Calu3 (cell line): Measurements from ENCODE around the gene CDC34. TPM values are rescaled to one million over a fixed set of nuclear protein-coding genes. Genes with fewer than 3 reads are reported as not detected.

Experiments used
- BruUV-seq: library from RNA; stranded (reverse); fragments of 400-500 nt; replicated peaks from 2 replicates; lab custom pipeline; 2021; lab: Mats Ljungman, UMichigan
- CTCF ChIA-PET: fragments of 300-600 bp; sonication (Branson Sonifier 250); formaldehyde crosslinking; loops from one replicate; lab custom pipeline; 2022; ENCODE audit warnings: antibody characterized with exemption; lab: Charles Lee
- DNase-seq: peaks from one replicate; pipeline ENCODE4 v3.0.0; 2022
- H3K27ac Mint-ChIP-seq: one replicate; pipeline ENCODE4 v1.8.0; 2022; ENCODE audit warnings: mixed read lengths; ENCODE audit not compliant: unreplicated experiment
- H3K27me3 Mint-ChIP-seq: one replicate; pipeline ENCODE4 v1.8.0; 2022; ENCODE audit warnings: mixed read lengths; ENCODE audit not compliant: unreplicated experiment
- H3K36me3 Mint-ChIP-seq: one replicate; pipeline ENCODE4 v1.8.0; 2022; ENCODE audit warnings: mild to moderate bottlenecking, moderate library complexity, mixed read lengths; ENCODE audit not compliant: insufficient read depth, unreplicated experiment
- H3K4me1 Mint-ChIP-seq: one replicate; pipeline ENCODE4 v1.8.0; 2022; ENCODE audit warnings: mild to moderate bottlenecking, low read depth, mixed read lengths; ENCODE audit not compliant: unreplicated experiment
- H3K4me3 Mint-ChIP-seq: one replicate; pipeline ENCODE4 v1.8.0; 2022; ENCODE audit warnings: mild to moderate bottlenecking, low read depth, moderate library complexity, mixed read lengths; ENCODE audit not compliant: unreplicated experiment
- H3K9me3 Mint-ChIP-seq: one replicate; pipeline ENCODE4 v1.8.0; 2022; ENCODE audit warnings: low read depth, mixed read lengths; ENCODE audit not compliant: unreplicated experiment
- intact Hi-C: fragments of 100-400 bp; cut with micrococcal nuclease; formaldehyde crosslinking; loops from one replicate; pipeline ENCODE4 v1.10.0; 2022; ENCODE audit not compliant: unreplicated experiment
- total RNA-seq: library from RNA; stranded (reverse); gene quantifications from 2 replicates; pipeline ENCODE4 v1.2.3, GENCODE V29; 2022
- TF ChIP-seq, protein P1 (sequence below): fragments of 200-600 bp; IDR thresholded peaks from one replicate; pipeline ENCODE4 v1.8.0; 2022; ENCODE audit warnings: antibody characterized with exemption; ENCODE audit not compliant: unreplicated experiment

CDC34 gene
- total RNA-seq, 1 experiment from 2014 or later, result 50.6 TPM

DNA sequence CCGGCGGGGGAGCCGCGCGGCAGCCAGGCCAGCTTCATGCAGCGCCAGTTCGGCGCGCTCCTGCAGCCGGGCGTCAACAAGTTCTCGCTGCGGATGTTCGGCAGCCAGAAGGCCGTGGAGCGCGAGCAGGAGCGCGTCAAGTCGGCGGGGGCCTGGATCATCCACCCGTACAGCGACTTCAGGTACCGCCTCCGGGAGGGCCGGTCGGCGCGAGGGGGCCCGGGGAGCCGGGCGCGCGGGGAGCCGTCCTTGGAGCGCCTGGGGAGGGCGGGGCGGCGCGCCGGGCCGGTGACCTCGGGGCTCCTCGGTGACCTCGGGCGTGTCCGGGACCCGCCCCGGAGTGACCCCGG lies 58.8 kb downstream of the CDC34 start:
- Mint-ChIP-seq H3K4me3 (no peak overlapping the region), H3K4me1 (no peaks in the 10 kb centered on the region), H3K9me3 (no peaks in the 10 kb centered on the region), H3K27ac (no peak overlapping the region), H3K36me3 (peaks cover 14% of the 10 kb centered on the region), H3K27me3 (peaks cover 47% of the 10 kb centered on the region)
- no TSS peak for BruUV-seq
- intact Hi-C loops, result no loop called here
- no peak for DNase-seq
- CTCF ChIA-PET, result no interaction called here
- TF ChIP-seq, protein P1, sequence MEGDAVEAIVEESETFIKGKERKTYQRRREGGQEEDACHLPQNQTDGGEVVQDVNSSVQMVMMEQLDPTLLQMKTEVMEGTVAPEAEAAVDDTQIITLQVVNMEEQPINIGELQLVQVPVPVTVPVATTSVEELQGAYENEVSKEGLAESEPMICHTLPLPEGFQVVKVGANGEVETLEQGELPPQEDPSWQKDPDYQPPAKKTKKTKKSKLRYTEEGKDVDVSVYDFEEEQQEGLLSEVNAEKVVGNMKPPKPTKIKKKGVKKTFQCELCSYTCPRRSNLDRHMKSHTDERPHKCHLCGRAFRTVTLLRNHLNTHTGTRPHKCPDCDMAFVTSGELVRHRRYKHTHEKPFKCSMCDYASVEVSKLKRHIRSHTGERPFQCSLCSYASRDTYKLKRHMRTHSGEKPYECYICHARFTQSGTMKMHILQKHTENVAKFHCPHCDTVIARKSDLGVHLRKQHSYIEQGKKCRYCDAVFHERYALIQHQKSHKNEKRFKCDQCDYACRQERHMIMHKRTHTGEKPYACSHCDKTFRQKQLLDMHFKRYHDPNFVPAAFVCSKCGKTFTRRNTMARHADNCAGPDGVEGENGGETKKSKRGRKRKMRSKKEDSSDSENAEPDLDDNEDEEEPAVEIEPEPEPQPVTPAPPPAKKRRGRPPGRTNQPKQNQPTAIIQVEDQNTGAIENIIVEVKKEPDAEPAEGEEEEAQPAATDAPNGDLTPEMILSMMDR, result no peak

DNA sequence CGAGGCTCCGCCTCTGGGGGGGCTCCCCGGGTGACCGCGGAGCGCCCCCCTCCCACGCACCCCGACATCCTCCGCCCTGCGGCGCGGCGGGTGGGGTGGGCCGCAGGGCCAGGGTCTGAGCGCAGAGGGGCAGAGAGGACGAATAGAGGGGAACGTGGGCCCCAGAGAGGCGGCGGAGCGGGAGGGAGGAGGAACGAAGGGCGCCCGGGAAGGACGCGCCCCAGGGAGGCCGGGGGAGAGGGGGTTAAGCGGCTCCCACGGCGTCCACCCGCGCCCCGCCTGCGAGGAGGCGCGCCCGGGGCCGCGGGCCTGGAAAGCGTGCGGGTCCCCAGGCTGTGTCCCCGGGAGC lies 59.2 kb downstream of the CDC34 start:
- BruUV-seq, result no TSS peak
- H3K9me3 Mint-ChIP-seq, result no peaks in the 10 kb centered on the region
- DNase-seq, result no peak
- H3K4me1 Mint-ChIP-seq, result no peaks in the 10 kb centered on the region
- TF ChIP-seq, protein P1, result no peak
- intact Hi-C loops, result no loop called here
- H3K27ac Mint-ChIP-seq, result no peak overlapping the region
- peaks cover 10% of the 10 kb centered on the region for H3K36me3 Mint-ChIP-seq
- CTCF ChIA-PET, result no interaction called here
- H3K27me3 Mint-ChIP-seq, result peaks cover 50% of the 10 kb centered on the region
- H3K4me3 Mint-ChIP-seq, result no peak overlapping the region

DNA sequence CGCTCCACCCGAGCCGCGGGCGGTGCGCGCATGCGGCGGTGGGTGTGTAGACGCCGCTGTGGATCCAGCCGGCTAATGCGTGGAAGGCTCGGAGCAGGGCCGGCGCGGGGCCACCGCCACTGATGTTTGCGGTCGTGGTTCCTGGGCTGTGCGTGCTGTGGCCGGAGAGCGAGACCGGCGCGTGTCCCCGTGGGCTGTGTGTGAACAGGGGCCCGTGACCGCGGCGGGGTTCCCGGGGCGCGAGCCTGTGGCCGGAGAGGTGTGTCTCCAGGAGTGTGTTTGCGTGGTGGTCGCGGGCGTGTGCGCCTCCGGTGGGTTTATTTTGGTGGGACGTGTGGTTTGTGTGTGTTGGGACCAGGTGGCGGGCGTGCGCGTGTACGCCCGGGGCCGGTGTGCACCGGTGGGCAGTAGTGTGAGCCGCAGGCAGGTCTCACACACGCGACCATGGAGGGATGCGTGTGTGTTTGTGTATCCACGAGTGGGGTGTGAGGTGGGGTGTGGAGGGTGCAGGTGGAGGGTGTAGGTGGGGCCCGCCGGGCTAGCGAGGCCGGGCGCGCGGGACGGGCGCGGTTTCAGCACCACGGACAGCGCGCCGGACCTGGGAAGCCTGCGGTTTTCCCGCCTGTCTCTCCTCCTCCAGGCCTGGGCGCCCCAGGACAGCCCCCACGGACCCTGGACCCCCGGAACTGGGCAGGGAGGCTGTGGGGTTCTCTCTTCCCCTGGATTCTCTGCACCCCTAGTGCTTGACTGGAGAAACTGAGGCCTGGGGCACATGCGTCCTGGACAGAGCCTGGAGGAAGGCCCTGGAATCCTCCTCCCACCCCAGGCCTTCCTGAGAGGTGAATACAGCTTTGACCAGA lies 59.8 kb downstream of the CDC34 start:
- peak; percentile 37 for DNase-seq
- intact Hi-C loops, result no loop called here
- peaks cover 8% of the 10 kb centered on the region for H3K36me3 Mint-ChIP-seq
- H3K4me1 Mint-ChIP-seq, result no peaks in the 10 kb centered on the region
- CTCF ChIA-PET, result no interaction called here
- no TSS peak for BruUV-seq
- H3K9me3 Mint-ChIP-seq, result no peaks in the 10 kb centered on the region
- TF ChIP-seq, protein P1, result no peak
- H3K27ac Mint-ChIP-seq, result no peak overlapping the region
- no peak overlapping the region for H3K4me3 Mint-ChIP-seq
- peaks cover 56% of the 10 kb centered on the region for H3K27me3 Mint-ChIP-seq

Other genes with a start within 250 kb of the CDC34 start
- gene PLPP2, start 240.4 kb upstream of the CDC34 start, total RNA-seq, result 113 and 126 TPM in 2 replicates
- 22.8 and 28.4 TPM in 2 replicates for gene MIER2, start 187.0 kb upstream of the CDC34 start, total RNA-seq
- gene C2CD4C, start 122.6 kb upstream of the CDC34 start, total RNA-seq, result 0.12 and 0.15 TPM in 2 replicates
- 8.3 and 8.4 TPM in 2 replicates for gene SHC2, start 70.7 kb upstream of the CDC34 start, total RNA-seq
- gene MADCAM1, start 35.3 kb upstream of the CDC34 start, total RNA-seq, result 0.34 and 0.47 TPM in 2 replicates
- 8.6 and 9.0 TPM in 2 replicates for gene TPGS1, start 24.3 kb upstream of the CDC34 start, total RNA-seq
- gene GZMM, start 12.3 kb downstream of the CDC34 start, total RNA-seq, result 0.42 TPM in 1 of 2 replicates, not detected in the other
- gene BSG, start 40.8 kb downstream of the CDC34 start, total RNA-seq, result 354 and 394 TPM in 2 replicates
- 0.09 and 0.32 TPM in 2 replicates for gene HCN2, start 58.1 kb downstream of the CDC34 start, total RNA-seq
- gene POLRMT, start 101.8 kb downstream of the CDC34 start, total RNA-seq, result 51.4 and 57.5 TPM in 2 replicates
- 0.24 and 0.39 TPM in 2 replicates for gene FGF22, start 108.1 kb downstream of the CDC34 start, total RNA-seq
- 44.8 and 46.4 TPM in 2 replicates for gene RNF126, start 131.5 kb downstream of the CDC34 start, total RNA-seq
- 6.9 and 7.1 TPM in 2 replicates for gene FSTL3, start 144.6 kb downstream of the CDC34 start, total RNA-seq
- not detected in 2 replicates for gene PRSS57, start 163.7 kb downstream of the CDC34 start, total RNA-seq
- 0.56 and 0.83 TPM in 2 replicates for gene PALM, start 177.2 kb downstream of the CDC34 start, total RNA-seq
- 73.9 and 90.5 TPM in 2 replicates for gene MISP, start 219.4 kb downstream of the CDC34 start, total RNA-seq